Astrocyte of the spinal cord (primary cell): Measurements from ENCODE around the gene PSMB7.

Source experiments
- DNase-seq: peaks from one replicate; pipeline ENCODE4 v3.0.0; 2011; ENCODE audit warnings: low read depth, low spot score
- H3K4me3 ChIP-seq: 2 replicates; pipeline ENCODE4 v1.5.1; 2011; ENCODE audit warnings: low read depth, mild to moderate bottlenecking, low read length, moderate library complexity
- in situ Hi-C: cut with HindIII; loops from 2 replicates; pipeline ENCODE4 v1.10.0; 2017; ENCODE audit warnings: low sequenced_read_pairs
- TF ChIP-seq, protein P1 (sequence below): IDR thresholded peaks from 2 replicates; pipeline ENCODE4 v1.5.1; 2012; ENCODE audit warnings: low read depth, mild to moderate bottlenecking, low read length, inconsistent platforms

PSMB7 gene

DNA sequence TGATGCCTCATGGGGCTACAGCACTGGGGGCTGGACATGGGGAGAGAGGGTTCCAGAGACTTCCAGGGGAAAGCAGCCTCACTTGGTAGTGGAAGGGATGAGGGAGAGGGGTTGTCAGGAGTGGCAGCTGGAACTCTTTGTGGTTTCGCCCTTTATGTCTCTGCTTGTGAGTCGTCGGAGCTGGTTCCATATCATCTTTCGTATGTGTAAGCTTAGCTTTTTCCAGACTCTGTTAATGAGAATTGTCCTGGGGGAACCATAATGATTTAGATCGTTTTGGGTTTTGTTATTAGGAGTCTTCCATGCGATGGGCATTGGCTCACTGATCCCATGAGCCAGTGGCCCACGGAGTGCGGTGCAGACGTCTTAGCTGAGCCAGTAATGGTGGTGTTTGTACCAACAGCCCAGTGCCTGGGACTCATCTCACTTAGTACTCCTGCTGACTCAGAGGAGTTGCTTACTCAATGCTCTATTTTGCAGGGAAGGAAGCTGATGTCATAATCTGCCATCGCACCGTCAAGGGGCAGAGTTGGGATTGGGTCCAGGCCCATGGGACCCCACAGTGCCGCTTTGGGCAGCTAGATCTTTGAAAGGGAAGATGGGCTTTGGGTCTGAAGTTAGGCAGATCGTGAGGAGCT, 109.0 kb downstream of the PSMB7 start:
- in situ Hi-C loops, result no loop called here
- DNase-seq, result peak; percentile 90
- no peak overlapping the region for H3K4me3 ChIP-seq
- TF ChIP-seq, protein P1, sequence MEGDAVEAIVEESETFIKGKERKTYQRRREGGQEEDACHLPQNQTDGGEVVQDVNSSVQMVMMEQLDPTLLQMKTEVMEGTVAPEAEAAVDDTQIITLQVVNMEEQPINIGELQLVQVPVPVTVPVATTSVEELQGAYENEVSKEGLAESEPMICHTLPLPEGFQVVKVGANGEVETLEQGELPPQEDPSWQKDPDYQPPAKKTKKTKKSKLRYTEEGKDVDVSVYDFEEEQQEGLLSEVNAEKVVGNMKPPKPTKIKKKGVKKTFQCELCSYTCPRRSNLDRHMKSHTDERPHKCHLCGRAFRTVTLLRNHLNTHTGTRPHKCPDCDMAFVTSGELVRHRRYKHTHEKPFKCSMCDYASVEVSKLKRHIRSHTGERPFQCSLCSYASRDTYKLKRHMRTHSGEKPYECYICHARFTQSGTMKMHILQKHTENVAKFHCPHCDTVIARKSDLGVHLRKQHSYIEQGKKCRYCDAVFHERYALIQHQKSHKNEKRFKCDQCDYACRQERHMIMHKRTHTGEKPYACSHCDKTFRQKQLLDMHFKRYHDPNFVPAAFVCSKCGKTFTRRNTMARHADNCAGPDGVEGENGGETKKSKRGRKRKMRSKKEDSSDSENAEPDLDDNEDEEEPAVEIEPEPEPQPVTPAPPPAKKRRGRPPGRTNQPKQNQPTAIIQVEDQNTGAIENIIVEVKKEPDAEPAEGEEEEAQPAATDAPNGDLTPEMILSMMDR, result no peak

DNA sequence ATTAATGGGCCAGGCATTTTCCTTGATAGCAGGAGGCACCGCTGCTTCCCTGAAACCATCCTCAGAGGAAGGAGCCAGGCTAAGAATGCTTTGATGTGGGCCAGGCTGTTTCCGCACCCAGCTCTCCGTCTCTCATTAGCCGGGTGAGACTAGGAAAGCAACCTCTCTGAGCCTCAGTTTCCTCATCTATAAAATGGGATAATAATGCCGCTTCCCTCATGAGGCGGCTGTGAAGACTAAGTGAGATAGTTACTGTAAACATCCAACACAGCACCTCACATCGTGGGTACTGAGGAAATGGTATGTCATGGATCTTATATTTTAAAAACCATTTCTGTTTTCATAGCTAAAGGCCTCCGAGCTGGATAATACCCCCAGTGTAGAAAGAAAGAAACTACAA, 111.0 kb downstream of the PSMB7 start:
- H3K4me3 ChIP-seq, result no peak overlapping the region
- TF ChIP-seq, protein P1, result no peak

DNA sequence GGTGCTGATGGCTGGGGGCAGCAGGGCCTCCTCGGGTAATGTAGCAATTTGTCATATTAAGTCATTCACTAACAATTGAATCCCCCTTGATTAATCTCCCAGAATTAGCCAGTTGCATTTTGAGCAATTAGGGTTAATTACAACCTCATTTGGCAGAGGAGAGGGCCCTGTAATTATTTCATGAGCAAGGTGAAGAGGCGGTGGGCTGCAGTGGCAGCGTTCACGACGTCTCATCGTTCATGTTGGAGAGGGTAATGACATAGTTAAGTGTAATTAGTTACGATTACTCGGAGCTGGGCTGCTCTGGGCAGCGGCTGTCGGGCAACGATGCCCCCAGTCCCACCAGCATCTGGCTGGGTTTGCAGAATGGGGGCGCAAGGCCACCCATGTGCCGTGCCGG, 111.5 kb downstream of the PSMB7 start:
- H3K4me3 ChIP-seq, result no peak overlapping the region
- in situ Hi-C loops, result no loop called here
- DNase-seq, result no peak
- TF ChIP-seq, protein P1, result no peak

More for the DNA sequence above, 111.0 kb downstream of the PSMB7 start:
- in situ Hi-C loops, result no loop called here
- no peak for DNase-seq
